ENCODE results near the gene SPDYE2B.
"Not testable (repeated sequence)": the region's sequence is repeated elsewhere in the genome, so short reads cannot be mapped to it uniquely, and the experiment has no call there.

GRCh38 chr7:102627271-102627904 is 22.7 kb upstream of the SPDYE2B start:
- TF ChIP-seq ZNF274 (IDR thresholded peaks at IDR 0.05; ENCODE audit: low read depth, low read length); YY1 (IDR thresholded peaks at IDR 0.05; ENCODE audit: insufficient read depth, insufficient read length): not testable (repeated sequence)
